Inferior parietal cortex (tissue), 1 donor: ENCODE data around the gene FAM20A.

ENCODE experiments used
- DNase-seq: peaks from one replicate; pipeline ENCODE4 v3.0.0-alpha.2; 2016; ENCODE audit errors: extremely low spot score

Gene FAM20A

DNA sequence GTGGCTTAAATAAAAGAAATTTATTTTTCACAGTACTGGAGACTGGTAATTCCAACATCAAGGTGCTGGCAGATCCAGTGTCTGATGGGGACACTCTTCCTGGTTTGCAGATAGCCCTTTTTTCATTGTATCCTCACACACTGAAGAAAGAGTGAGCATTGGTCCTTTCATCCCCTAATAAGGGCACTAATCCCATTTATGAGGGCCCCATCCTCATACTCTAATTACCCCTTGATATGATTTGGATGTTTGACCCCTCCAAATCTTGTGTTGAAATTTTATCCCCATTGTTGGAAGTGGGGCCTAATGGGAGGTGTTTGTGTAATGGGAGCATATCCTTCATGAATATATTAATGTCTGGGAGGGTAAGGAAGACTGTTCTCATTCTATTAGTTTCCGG is 9.4 kb upstream of the FAM20A start:
- no peak for DNase-seq

DNA sequence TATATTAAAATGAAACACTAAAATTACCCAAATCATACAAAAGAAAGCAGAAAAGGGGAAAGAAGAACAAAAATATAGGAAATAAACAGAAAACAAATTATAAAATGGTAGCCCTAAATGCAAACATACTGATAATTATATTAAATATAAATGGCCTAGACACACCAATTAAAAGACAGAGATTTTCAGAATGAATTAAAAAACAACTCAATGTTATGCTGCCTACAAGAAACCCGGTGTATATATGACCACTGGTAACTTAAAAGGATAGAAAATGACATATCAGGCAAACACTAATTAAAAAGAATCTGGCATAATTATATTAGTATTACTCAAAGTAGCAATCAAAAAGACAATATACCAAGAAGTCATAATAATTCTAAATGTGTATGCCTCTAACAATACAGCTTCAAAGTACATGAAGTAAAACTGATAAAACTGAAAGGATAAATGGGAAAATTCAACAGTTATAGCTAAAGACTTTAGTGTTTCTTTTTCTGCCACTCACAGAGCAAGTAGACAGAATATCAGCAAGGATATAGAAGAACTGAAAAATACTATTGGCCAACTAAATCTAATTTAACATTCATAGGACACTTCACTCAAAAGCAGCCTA is 7.5 kb upstream of the FAM20A start:
- no peak for DNase-seq

DNA sequence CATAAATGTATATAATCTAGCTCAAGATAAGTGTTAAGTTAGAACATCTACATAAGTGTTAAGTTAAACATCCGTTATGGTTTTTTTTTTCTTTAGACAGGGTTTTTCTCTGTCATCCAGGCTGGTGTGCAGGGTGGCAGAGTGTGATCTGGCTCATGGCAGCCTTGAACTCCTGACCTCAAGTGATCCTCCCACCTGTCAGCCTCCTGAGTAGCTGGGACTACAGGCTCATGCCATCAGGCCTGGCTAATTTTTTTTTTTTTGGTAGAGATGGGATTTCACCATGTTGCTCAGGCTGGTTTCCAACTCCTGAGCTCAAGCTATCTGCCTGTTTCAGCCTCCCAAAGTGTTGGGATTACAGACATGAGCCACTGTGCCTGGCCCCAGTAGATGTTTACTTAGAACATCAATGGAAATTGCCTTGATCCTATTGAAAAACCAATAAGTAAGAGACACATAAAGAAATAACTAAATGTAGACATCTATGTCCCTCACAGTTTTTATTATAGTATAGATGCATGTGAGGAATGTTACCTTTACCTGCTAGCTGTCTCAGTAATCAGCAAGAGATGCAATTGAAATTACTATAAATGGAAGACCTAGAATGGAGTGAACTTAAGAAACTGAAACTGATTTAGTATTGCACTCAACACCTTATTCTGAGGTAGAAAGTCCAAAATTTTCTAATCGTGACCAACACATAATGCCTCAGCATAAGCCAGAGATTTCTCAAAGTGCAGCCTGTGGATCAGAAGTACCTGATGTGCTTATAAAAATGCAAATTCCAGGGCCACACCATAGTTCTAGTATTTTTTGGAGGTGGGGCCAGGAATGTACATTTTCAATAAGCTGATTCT is 5.5 kb upstream of the FAM20A start:
- DNase-seq, result no peak

DNA sequence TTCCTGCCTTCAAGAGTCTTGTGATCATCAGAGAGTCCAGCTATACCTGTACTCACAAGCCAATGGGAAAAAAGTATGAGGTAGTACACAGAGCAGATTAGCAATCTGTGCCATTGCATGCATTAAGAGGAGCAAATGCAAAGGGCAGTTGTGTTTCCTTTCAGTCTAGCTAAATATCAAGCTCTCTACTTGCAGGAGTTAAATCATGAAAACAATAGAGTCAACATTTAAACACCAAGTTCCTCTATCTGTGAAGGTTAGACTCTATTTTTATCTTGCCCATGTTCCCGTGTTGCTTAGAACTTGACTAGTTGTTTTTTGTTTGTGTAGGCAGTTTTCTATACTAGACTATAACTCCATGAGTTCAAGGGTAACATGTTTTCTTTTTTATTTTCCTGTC is 4.7 kb upstream of the FAM20A start:
- no peak for DNase-seq

DNA sequence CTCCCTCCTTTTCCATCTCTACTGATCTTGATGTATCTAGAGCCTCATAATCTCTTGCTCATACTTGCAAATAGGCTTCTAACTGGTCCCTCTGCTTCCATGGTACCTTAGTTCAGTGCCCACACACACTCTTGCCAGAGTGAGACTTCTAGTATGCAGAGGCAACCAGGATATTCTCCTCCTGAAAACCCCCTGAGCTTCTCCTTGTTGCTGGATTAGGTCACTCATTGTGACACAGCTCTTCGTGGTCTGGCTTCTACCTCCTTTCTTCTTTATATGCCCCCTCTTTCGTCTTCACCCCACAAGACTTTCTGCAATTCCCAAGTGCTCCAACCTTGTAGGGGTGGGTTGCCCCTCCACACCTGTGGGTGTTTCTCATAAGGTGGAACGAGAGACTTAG is 2.5 kb upstream of the FAM20A start:
- no peak for DNase-seq

DNA sequence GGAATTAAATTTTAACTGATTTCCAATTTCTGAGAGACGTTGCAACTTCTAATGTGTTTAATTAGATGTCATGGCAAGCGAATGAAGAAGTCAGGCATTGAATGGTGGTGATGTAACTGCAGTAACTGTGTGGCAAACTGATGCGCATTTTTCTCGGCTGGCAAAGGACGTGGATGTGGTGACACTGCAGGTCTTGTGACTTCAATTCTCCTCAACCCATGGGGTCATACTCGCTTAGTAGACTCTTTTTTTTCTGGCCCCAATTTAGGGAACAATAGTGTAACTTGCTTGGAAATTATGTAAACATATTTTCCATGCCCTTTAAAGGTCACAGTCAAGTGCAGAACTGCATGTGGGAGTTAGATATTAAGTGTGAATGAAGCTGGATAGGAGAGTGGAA is 1.9 kb upstream of the FAM20A start:
- no peak for DNase-seq

DNA sequence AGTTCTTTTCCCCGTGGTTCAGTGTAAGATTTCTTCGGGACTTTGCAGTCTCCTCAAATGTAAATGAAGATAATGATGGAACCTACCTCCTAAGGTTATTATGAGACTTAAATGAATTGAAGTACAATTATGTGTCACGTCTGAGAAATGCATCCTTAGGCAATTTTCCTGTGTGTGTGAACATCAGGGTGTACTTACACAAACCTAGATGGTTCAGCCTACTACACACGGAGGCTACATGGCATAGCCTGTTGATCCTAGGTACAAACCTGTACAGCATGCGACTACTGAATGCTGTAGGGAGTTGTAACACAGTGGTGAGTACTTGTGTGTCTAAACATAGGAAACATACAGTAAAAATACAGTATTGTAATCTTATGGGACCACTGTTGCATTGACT is 1.1 kb upstream of the FAM20A start:
- no peak for DNase-seq

DNA sequence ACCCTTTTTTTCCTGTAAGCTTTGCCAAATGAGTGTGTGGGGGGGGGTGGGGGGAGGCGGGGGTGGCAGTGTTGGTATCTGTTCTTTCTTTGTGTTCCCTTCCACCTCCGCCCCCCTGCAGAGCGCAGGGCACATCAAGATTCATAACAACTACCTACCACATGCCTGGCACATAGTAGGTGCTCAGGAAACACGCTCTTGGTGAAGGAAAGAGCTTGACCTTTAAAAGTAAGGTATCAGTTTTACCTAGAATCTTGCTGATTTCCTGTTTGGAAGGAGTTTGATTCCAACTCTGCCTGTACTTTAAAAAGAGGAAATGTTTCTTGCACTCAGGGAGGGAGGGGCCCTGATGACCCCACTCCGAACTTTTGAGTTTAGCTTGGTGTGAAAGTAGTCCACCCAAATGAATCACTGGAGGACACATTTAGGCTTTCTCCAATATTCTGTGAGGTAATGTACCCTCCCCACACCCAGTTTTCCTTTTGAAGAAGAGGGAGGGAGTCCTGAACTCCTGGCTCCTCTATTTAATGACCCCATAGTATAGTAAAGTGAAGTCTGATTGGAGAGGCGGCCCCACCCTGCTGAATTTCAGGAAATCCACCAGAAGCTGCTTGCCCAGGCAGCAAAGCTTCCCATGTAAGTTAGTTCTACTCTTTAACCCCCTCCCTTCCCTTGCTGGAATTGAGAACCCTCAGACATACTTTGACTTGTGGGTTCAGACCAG is 560 bp upstream of the FAM20A start:
- no peak for DNase-seq

DNA sequence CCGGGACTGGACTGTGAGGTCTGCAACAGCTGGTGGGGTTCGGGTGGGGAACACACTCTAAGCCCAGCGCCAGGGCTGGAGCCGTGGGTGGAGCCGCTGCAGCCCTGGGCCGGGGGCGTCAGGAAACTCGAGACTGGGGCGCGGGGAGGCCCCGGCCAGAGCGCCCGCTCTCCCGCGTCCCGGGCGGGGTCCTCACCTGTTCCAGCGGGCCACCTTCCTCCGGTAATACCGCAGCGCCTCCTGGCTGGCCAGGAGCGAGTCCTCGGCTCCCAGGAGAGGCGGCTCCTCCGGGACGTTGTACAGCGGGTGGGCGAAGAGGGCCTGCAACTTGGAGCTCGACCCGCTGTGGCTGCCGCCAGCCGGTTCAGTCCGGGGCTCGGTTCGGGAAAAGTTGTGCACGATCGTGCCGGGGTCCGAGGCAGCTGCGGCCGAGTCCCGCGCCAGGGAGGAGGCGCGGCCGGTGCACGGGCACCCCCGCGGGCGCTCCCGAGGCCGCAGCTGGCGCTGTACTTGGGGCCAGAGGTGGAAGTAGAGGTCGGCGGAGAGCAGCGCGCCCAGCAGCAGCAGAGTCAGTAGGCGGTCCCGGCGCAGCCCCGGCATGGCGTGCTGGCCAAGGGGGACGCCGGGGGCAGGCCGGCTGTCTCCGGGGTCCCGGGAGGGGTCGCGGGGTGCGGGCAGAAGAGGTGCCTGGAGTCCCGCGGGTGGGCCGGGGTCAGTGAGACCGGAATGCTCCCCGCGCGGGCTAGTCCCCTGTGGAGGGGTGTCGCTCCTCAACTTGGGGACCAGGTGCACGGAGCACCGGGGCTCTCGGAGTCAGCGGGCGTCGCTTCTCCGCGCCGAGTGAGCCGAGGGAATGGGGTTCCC is 868 bp downstream of the FAM20A start:
- DNase-seq, result no peak

DNA sequence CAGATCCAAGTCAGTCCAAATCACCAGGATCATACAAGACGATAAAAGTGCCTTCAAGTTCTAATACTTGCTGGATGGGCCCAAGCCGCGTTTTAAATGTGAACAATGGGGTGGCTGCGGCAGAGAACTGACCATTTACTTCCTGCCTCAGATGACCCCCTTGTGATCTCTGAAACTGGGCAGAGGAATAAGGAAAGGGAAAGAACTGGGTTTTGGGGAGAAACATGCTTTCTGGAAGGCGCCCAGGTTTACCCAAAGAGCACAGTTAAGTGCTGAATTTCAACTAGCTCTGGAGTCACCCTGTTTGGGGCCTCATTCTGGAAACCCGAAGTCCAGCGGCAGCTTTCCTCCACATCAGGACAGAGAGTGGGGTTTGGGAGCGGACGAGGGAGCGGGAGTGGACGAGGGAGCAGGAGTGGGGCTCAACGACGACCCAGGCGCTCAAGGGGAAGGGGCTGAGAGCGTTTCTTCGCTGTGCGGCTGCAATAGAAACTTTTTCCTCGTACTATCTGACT is 1.6 kb downstream of the FAM20A start:
- DNase-seq, result no peak

DNA sequence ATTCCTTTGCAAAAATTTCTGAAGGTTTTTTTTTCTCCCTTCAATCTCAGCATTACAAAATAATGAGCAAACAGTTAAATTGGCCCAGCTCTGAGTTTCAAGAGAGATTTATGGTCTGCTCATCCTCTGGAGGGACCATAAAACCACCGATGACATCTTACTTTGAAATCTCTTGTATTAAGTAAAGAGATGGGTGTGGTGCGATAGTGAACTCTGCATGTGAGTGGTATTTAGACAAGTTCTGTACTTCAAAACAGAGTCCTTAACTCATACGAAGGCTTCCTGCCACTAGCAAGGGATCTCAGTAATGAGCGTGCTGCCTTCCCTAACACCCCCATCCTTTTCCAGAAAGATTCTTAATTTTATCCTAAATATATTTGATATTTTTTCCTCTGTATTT is 2.1 kb downstream of the FAM20A start:
- no peak for DNase-seq

DNA sequence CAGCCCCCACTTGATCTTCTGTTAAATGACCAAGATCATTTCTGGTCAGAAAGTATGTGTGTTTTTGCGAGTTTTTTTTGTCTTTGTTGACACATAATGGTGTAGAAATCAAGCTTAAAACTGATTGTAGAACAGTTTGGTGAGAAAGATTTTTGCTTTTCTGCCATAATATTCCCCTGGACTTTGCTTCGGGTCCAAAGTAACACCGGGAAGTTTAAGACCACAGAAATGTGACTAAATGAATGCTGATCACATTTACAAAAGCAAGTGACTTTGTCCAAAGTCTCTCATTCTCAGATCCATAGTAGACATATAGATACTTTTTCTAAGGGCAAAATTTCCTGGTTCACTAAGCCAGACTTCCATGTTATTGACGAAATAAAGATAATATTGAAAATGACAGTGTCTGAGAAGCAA is 2.6 kb downstream of the FAM20A start:
- no peak for DNase-seq

DNA sequence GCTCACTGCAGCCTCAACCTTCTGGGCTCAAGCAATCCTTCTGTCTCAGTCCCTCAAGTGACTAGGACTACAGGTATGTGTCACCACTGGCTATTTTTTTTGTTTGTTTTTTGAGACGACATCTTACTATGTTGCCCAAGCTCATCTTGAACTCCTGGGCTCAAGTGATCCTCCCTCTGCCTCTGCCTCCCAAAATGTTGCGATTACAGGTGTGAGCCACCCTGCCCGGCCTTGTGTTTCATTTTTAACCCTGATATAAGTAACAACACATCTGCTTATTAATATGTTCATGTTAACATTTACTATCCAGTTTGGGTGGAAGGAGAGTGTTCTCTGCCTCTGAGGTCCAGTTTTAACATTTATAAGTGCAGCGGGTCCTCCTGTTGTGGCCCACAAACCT is 3.1 kb downstream of the FAM20A start:
- no peak for DNase-seq

DNA sequence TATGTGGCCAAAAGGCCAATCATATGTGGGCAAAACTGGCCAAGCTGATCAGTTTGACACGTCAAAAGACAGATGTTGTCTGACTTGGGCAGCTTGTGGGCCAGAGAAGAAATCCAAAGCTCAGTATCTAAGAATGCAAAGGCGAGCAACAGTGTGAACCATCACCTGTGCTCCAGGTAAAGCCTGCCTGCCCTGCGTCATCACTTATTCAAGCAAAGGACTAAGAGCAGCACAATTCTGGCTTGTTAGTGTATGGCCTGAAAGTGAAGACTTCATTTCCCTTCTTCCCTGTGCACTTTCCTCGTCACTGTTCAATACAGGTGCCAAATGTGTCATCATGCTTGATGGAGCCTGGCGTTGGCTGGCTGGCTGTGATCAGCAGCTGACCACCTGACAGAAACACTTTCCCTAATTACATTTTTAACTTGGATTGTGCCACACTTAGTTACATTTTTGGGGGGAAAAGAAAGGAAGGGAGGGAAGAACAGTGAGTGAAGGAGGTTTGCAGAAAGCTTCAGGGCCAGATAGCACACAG is 4.7 kb downstream of the FAM20A start:
- no peak for DNase-seq

DNA sequence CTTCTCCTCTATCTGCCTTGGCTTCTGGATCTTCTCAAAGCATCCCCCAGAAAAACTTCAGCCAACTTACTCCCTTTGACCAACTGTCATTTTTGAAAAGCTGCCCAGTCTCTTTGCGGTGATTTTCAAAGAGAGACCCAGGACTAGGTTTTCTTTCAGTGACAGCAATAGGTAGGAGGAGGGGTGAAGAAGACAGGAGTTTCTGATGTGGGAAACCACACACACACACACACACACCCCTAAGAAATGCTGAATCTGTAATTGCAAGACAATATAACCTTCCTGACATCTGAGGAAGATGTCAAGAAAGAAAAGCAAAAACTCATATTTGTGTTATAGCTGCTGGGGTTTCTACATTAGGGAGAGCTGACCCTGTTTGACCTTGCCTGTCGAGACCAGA is 5.2 kb downstream of the FAM20A start:
- no peak for DNase-seq

DNA sequence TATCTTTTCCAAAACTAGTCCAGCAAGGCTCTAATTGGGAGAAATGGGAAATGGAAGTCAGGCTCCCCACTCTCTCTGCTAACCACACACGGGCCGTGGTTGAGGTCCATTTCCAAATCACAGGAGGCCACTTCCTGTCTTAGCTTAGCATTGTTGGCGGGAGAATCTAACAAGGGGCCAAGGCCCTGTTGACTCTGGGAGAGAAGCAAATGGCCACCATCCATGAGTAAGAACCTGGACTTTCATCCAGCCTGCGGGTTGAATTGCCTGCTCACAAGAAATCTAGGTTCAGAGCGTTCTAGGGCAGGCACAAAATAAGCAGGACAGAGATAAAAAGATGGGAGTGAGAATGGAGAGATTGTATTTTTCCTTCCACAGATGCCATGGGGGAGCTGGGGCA is 5.7 kb downstream of the FAM20A start:
- no peak for DNase-seq

DNA sequence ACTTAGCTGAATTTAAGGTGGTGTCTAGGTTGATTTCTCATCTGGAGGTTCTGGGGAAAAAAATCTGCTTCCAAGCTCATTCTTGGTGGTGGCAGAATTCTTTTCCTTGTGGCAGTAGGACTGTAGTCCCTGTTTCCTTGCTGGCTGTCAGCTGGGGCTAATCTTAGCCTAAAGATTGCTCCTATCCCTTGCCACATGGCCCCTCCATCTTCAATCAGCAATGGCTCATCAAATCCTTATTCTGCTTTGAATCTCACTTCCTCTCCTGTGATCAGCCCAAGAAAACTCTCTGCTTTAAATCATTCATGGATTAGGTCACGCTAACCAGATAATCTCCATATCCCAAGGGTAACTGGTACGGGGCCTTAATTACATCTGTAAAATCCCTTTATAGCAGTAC is 6.6 kb downstream of the FAM20A start:
- no peak for DNase-seq

DNA sequence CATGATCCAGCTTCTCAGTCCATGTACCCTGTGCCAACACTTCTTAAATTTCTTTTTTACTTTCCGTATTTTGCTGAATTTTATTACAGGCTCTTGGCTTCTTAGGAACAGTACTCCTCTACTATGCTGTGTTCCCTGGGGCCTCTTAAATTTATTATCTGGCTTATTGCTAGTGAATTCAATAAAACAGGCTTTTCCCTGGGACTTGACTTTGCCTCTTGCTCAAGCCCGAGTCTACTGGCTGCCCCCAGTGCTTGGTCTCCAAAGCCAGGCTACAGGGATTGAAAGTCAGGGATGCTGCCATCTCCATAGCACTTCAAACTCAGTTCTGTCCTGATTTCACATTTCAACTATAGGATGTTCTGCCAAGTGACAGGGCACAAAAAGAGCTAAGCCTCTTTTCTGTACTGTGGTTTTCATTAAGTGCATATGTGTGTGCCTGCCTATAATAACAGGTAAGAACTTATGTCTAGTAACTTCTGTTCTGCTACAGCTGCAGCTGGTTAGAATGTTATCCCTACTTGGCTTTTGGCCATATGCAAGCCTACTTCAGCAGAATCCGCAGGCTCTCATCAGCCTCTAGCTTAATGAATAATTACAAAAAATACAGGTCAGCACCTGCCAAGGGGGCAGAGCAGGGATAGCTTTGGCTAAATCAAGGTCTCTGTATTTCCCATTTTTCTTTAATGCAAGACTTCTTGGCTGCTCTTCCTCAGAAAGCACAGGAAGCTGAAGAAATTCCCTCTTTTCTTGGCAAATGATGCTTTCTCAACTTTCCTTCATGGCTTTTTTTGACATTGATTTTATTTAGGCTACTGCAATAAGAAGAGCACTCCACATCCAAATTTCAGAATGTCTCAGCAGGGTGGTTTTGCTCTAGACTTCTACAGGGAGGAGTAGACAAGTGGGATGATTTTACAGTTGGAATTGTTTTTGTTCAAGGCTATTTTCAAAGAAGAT is 8.2 kb downstream of the FAM20A start:
- no peak for DNase-seq

DNA sequence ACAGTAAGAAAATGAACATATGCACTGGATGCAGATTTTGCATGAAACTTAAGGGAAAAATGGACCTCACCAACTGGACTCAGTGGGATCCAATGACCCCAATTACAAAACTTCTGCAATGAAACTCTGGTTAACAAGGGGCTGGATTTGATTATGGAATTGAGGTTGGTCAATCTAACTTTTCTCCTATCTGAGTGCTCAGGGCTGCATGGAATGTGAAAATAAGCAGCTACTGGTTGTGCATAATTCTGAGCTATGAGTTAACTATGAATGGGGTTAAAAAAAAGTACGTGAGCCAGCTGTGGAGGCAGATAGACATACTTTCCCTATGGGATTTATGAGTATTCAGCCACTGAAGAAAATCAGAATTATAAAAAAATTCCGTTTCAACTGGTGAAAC is 9.2 kb downstream of the FAM20A start:
- no peak for DNase-seq

DNA sequence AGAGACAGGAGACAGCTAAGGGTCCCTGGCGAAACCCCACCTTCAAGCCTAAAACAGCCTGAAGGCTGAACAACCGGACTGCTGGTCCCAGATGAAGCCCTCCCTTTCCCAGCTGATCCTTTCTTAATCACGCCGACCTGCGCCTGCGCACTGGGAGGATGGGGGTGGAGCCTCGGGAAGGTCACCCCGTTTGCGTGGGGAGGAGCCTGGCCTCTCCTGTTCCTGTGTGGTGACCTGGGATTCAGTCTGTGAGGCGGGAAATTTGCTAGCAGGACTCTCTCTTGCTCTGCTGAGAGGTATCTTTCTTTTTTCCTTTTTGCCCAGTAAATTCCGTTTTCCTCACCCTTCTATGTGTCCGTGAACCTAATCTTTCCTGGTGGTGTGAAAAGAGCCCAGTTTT is 9.6 kb downstream of the FAM20A start:
- no peak for DNase-seq
